Measurements from ENCODE around the gene LPAR5. TPM values are rescaled to one million over a fixed set of nuclear protein-coding genes. Genes with fewer than 3 reads are reported as not detected.

Gene LPAR5
- total and polyA plus RNA-seq, 2 of the 13 experiments (the other 11 are each of a cell fraction or from before 2014, with no cell fraction given) = 0.09 to 0.32 TPM

GRCh38 chr12:6662906-6663742 lies 27.4 kb upstream of the LPAR5 start, which contains the start of gene ING4 (continued):
- TF ChIP-seq, protein P1, sequence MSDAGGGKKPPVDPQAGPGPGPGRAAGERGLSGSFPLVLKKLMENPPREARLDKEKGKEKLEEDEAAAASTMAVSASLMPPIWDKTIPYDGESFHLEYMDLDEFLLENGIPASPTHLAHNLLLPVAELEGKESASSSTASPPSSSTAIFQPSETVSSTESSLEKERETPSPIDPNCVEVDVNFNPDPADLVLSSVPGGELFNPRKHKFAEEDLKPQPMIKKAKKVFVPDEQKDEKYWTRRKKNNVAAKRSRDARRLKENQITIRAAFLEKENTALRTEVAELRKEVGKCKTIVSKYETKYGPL (CRISPR knock-in tag; IDR thresholded peaks at IDR 0.05) = 0 out of 2 replicates have a peak, but pooled peaks have one; percentile 26
- TF ChIP-seq TBP (CRISPR knock-in tag; IDR thresholded peaks at IDR 0.05) (no peak), EEA1 (CRISPR knock-in tag; IDR thresholded peaks at IDR 0.05; ENCODE audit: borderline replicate concordance) (no peak), ZNF256 (CRISPR knock-in tag; conservative IDR thresholded peaks at IDR 0.05) (no peak), RXRA (CRISPR knock-in tag; IDR thresholded peaks at IDR 0.05) (0 out of 2 replicates have a peak, but pooled peaks have one; percentile 45), TAF1 (CRISPR knock-in tag; IDR thresholded peaks at IDR 0.05) (no peak; the same call in 1 of the 2 replicates), HMG20B (CRISPR knock-in tag; conservative IDR thresholded peaks at IDR 0.05) (no peak), ZNF780A (CRISPR knock-in tag; IDR thresholded peaks at IDR 0.05) (0 out of 2 replicates have a peak, but pooled peaks have one; percentile 56), SUZ12 (IDR thresholded peaks at IDR 0.05; ENCODE audit: low read depth, low read length) (no peak), GTF2F1 (IDR thresholded peaks at IDR 0.05; ENCODE audit: low read length) (no peak), ZNF513 (CRISPR knock-in tag; conservative IDR thresholded peaks at IDR 0.05) (no peak), NBN (conservative IDR thresholded peaks at IDR 0.05) (no peak), AGO1 (IDR thresholded peaks at IDR 0.05; ENCODE audit: low read depth, low read length, poor library complexity, severe bottlenecking) (no peak), ZNF790 (CRISPR knock-in tag; IDR thresholded peaks at IDR 0.05; ENCODE audit: borderline replicate concordance) (no peak), U2AF1 (optimal IDR thresholded peaks at IDR 0.05; ENCODE audit: low read depth, low read length) (no peak)
- TF ChIP-seq, protein P2, sequence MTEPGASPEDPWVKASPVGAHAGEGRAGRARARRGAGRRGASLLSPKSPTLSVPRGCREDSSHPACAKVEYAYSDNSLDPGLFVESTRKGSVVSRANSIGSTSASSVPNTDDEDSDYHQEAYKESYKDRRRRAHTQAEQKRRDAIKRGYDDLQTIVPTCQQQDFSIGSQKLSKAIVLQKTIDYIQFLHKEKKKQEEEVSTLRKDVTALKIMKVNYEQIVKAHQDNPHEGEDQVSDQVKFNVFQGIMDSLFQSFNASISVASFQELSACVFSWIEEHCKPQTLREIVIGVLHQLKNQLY (CRISPR knock-in tag; IDR thresholded peaks at IDR 0.05) = no peak
- TF ChIP-seq, protein P3, sequence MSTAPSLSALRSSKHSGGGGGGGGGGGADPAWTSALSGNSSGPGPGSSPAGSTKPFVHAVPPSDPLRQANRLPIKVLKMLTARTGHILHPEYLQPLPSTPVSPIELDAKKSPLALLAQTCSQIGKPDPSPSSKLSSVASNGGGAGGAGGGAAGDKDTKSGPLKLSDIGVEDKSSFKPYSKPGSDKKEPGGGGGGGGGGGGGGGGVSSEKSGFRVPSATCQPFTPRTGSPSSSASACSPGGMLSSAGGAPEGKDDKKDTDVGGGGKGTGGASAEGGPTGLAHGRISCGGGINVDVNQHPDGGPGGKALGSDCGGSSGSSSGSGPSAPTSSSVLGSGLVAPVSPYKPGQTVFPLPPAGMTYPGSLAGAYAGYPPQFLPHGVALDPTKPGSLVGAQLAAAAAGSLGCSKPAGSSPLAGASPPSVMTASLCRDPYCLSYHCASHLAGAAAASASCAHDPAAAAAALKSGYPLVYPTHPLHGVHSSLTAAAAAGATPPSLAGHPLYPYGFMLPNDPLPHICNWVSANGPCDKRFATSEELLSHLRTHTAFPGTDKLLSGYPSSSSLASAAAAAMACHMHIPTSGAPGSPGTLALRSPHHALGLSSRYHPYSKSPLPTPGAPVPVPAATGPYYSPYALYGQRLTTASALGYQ (CRISPR knock-in tag; IDR thresholded peaks at IDR 0.05) = peak; percentile 69; the same call in 1 of the 2 replicates
- TF ChIP-seq, protein P4, sequence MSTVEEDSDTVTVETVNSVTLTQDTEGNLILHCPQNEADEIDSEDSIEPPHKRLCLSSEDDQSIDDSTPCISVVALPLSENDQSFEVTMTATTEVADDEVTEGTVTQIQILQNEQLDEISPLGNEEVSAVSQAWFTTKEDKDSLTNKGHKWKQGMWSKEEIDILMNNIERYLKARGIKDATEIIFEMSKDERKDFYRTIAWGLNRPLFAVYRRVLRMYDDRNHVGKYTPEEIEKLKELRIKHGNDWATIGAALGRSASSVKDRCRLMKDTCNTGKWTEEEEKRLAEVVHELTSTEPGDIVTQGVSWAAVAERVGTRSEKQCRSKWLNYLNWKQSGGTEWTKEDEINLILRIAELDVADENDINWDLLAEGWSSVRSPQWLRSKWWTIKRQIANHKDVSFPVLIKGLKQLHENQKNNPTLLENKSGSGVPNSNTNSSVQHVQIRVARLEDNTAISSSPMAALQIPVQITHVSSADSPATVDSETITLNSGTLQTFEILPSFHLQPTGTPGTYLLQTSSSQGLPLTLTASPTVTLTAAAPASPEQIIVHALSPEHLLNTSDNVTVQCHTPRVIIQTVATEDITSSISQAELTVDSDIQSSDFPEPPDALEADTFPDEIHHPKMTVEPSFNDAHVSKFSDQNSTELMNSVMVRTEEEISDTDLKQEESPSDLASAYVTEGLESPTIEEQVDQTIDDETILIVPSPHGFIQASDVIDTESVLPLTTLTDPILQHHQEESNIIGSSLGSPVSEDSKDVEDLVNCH (CRISPR knock-in tag; IDR thresholded peaks at IDR 0.05) = no peak
- TF ChIP-seq, protein P5, sequence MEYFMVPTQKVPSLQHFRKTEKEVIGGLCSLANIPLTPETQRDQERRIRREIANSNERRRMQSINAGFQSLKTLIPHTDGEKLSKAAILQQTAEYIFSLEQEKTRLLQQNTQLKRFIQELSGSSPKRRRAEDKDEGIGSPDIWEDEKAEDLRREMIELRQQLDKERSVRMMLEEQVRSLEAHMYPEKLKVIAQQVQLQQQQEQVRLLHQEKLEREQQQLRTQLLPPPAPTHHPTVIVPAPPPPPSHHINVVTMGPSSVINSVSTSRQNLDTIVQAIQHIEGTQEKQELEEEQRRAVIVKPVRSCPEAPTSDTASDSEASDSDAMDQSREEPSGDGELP (IDR thresholded peaks at IDR 0.05; ENCODE audit: borderline replicate concordance, low read depth) = peak; percentile 52; the same call in 1 of the 2 replicates

All from HepG2 (cell line).